ENCODE data around the gene PYY.

DNA sequence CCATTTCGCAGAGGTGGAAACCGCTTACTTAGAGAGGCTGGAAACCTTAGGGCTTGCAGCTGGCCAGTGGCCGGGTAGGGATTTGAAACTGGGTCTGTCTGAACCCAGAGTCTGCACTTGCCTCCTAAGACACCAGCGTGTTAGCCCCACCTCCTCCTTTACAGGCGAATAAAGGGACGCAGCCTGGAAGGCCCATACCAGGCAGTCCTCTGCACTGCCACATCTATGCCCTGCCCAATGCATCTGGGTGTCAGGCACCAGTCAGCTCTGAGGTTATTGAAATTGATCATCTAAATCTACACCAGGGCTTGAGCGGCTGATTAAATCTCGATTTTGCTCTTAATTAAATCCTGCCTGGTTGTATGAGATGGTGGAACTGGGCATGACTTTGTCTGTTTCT lies 30.8 kb upstream of the PYY start:
- TF ChIP-seq, protein P1, sequence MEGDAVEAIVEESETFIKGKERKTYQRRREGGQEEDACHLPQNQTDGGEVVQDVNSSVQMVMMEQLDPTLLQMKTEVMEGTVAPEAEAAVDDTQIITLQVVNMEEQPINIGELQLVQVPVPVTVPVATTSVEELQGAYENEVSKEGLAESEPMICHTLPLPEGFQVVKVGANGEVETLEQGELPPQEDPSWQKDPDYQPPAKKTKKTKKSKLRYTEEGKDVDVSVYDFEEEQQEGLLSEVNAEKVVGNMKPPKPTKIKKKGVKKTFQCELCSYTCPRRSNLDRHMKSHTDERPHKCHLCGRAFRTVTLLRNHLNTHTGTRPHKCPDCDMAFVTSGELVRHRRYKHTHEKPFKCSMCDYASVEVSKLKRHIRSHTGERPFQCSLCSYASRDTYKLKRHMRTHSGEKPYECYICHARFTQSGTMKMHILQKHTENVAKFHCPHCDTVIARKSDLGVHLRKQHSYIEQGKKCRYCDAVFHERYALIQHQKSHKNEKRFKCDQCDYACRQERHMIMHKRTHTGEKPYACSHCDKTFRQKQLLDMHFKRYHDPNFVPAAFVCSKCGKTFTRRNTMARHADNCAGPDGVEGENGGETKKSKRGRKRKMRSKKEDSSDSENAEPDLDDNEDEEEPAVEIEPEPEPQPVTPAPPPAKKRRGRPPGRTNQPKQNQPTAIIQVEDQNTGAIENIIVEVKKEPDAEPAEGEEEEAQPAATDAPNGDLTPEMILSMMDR (IDR thresholded peaks at IDR 0.05) = no peak
- no peak for TF ChIP-seq POLR2A (IDR thresholded peaks at IDR 0.05)
